ENCODE data around the gene FBXL16.

FBXL16 gene

DNA sequence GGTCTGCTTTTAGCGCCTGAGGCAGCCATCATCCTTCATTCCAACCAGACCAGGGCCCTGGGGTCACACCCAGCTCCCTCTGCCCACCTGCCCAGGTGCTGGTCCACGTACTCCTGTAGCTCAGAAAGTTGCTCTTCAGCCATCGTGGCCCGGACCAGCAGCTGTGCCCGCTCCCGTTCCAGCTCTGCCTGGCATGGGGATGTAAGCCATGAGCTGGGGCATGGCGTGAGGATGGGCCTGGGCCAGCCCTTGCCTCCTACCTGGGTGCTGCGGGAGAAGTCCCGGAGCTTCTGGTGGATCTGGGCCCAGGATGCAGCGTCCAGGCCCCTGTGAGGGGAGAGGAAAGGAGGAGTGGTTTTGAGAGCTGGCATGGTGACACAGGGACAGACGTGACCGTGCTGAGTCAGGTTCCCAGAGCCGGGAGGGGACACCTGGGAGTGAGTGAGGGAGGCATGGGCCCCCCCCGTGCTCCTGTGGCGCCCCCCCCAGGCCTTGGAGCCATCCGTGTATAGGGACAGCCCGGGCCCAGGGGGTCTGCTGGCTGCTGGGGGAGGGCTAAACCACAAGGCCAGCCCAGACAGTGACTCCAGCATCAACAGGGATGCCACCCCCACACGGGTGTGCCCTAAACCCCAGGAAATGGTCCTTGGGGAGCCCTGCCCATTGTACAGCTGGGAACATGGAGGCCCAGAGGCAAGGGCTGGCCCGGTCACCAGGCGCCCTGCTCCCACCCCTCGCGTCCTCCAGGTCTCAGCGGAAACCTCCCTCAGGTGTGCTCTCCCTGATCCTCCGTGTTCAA lies 17.4 kb upstream of the FBXL16 start:
- no peak for DNase-seq

DNA sequence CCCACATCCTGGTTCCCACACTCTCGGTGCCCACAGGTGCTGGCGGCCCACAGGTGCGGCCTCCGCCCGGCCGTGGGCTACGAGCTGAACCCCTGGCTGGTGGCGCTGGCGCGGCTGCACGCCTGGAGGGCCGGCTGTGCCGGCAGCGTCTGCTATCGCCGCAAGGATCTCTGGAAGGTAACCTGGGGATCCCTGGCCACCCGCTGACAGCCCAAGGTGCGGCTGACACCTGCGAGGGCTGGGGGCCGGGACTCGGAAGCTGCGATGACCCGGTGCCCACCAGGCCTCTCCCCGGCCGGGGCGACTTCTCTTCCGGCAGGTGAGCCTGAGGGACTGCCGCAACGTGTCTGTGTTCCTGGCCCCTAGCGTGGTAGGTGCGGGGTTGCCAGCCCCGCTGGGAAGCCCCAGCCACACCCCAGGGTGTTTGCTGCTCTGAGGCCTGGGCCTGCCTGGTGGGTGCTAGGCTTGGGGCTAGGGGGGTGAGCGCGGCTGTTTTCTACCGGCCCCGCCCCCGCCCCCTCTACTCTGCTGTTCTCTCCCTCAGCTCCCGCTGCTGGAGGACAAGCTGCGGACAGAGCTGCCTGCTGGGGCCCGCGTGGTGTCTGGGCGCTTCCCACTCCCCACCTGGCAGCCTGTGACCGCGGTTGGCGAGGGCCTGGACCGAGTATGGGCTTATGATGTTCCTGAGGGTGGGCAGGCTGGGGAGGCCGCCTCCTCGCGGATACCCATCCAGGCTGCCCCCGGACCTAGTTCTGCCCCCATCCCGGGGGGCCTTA lies 16.4 kb upstream of the FBXL16 start:
- DNase-seq: no peak

DNA sequence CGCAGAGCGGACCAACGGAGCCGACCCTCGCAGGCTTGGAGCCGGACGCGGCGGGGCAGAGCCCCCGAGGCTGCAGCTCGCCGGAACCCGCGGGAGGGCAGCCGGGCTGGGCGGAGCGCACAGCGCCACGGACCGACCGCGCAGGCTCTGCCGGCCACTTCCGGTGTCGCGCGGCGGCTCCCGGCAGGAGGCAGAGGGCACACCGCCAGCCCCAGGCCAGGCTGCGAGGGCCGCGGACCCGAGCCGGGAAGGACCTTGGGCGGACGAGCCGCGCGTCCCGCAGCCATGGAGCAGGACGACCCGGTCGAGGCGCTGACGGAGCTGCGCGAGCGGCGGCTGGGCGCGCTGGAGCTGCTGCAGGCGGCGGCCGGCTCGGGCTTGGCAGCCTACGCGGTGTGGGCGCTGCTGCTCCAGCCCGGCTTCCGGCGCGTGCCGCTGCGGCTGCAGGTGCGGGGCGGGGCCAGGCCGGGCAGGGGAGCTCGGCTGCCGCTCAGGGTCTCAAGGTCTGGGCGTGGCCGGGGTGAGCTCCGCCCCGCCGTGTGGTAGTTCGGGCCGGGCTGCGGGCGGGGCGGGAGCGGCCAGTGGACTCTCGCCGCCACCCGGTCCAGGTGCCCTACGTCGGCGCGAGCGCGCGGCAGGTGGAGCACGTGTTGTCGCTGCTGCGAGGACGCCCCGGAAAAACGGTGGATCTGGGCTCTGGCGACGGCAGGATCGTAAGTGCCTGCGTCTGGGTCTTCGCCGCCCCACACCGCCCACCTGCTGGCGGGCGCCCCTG lies 15.6 kb upstream of the FBXL16 start, which contains the start of gene ANTKMT:
ANTKMT (plus strand) TSS at position 157 of the 775 bp plus-strand sequence; CDS start at position 286, 129 bp downstream.
- DNase-seq: peak; percentile 83

DNA sequence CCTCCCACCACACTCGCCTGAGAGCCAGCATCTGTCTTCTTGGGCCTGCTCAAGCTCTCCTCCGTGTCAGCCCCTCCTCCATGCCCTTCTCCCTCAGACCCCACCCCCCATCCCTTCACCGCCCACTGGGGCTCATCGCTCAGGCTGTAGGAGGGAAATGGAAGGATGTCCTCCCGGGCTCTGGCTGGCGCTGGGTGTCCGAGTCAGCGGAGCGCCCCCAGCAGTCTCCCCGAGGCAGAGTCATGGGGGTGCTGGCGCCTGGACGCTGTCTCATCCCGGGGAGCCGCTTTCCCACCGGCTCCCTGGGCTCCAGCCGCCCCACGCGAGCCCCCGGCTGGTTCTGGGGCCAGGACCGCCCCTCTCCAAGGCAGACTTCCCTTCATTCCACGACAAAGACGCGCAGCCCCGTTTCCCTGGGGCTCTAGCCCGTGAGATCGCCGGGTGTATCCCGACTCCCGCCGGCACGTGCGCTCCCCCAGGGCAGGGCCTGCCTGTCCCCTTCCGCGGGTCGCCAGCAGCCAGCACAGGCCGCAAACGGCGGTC lies 14.9 kb upstream of the FBXL16 start:
- DNase-seq: peak; percentile 42

DNA sequence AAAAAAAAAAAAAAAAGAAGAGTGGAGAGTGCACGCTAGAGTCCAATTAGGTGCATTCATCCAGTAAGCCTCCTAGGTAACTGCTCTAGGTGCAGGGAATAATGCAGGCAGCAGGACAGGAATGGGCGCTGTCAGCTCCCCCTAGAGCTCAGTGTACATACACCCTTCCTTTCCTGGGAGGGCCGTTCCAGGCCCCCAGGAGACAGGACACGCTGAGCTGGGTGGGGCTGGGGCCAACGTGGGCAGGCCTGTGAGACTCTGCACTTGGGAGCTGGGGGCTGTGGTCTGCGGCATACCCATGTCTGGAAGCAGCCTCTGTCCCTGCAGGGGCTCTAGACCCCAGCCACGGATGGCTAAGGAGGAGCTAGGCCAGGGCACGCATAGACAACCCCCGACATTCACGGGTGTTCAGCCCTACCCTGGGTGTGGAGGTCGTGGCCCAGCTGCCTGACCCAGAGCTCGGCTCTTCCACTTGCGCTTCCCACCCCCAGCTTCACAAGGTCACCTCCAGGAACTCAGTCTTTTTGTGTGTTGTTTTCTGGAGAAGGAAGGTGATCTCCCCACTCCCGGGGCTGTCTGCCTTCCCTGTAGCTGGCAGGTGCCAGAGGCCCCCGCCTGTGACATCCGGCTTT lies 14.3 kb upstream of the FBXL16 start:
- DNase-seq: peak; percentile 11

DNA sequence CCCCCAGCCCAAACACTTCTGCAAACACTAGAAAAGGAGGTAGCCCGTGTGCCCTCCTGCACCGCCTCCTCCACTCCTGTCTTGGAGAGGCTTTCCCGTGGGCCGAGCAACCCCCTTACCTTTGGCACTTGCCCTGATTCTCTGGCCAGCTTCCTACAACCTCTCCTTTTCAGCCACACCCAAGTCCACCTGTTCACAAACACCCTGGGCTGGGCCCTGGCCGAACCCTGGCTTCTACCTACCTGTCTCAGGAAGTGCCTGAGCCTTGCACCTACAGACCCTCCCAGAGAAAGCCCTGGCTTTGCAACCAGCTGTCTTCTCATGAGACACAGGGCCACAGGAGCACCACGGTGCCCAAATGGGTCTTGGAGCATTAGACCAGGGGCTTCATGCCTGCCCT lies 13.3 kb upstream of the FBXL16 start:
- no peak for DNase-seq

DNA sequence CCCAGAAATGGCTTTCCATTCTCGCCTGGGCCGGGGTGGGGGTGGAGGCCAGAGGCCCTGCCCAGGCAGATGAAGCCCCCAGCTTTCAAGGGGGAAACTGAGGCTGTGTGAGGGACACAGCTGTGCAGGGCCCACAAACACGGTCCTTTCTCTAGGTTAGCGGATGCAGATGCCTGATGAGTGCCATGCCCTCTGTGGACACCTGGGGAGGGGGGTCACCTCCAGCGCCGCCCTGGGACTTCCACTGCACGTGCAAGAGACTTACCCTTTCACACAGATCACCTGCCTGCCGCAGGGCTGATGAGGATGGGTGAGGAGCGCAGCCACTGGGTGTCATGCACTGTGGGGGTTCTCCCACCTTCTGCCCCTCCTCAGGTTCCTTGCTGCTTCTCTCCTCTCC lies 12.8 kb upstream of the FBXL16 start:
- no peak for DNase-seq

DNA sequence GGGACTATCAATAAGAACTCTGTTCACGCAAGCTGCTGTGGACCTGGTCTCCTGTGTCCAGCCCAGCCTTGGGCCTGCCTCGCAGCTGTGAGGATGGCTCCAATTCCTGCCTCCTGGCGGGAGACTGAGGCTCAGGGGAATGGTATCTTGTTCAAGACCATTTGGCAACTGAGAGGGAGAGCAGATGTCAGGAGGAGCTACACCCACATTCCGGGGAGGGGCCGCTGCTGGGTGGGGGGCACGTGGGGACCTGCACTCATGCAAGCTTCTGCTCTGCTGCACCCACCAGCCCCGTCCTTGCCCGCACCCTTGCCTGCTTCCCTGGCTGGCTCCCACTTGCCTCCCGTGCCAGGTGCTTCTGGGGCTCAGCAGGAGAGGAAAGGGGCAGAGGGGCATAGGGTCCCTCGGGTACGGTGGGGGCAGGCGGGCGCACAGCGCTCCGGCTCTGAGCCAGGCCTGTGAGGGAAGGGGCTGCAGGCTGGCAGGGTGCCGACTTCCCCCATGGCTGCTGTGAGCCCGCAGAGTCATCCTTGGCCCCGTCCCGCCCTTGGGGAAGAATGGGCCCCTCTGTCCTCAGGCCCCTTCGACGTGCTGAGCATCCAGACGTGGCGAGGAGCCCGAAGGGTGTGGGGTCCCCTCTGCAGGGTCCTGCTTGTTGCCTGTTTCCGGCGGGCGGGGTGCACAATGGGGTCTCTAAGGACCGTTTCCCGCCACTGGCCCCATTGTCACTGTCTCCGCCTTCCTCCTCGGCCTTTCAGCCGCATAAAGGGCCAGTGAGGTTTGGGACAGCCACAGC lies 12.0 kb upstream of the FBXL16 start:
- DNase-seq: no peak

DNA sequence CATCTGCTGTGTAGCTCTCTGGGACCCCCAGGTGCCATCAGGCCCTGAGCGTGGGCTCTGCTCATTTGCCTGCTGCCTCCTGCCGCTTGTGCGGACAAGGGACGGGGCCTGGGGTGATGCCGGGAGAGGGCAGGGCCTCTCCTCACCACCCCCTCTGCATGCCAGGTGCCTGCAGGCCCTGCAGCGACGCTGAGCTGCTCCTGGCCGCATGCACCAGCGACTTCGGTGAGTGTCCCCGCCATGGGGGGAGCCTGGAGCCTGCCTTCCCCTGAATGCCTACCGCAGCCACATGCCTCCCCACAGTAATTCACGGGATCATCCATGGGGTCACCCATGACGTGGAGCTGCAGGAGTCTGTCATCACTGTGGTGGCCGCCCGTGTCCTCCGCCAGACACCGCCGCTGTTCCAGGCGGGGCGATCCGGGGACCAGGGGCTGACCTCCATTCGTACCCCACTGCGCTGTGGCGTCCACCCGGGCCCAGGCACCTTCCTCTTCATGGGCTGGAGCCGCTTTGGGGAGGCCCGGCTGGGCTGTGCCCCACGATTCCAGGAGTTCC lies 11.2 kb upstream of the FBXL16 start:
- DNase-seq: no peak

DNA sequence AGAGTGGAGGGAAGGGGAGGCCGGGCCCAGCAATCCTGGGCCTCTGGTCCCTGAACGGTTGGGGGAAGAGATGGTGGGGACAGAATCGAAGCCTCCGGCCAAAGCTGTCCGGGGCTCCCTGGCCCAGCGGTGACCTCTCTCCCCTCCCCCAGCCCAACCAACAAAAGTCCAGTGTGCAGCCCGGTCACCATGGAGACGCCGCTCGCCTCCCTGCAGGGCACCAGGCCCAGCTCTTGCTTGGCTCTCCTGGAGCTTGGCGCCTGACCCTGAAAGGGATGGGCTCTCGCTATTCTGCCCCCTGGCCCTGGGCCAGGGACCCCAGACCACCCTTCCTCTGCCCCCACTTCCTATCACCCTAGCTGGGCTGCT lies 10.6 kb upstream of the FBXL16 start:
- DNase-seq: no peak

DNA sequence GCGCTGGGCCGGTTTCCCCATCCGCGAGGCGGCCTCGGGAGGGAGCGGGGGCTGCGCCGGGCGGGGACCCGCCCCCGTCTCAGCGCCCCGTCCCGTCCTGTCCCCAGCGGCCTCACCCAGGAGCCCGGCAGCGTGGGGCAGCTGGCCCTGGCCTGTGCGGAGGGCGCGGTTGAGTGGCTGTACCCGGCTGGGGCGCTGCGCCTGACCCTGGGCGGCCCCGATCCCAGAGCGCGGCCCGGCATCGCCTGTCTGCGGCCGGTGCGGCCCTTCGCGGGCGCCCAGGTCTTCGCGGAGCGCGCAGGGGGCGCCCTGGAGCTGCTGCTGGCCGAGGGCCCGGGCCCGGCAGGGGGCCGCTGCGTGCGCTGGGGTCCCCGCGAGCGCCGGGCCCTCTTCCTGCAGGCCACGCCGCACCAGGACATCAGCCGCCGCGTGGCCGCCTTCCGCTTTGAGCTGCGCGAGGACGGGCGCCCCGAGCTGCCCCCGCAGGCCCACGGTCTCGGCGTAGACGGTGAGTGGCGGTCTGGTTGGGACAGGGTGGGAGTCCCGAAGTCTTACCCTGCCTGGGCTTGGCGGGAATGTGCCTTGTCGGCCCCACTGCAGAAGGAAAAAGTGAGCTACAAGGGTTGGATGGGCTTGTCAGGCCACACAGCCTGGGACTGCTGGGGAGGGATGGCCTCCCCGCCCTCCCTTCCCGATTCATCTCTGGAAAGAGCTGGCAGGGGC lies 10.0 kb upstream of the FBXL16 start:
- peak; percentile 9 for DNase-seq

DNA sequence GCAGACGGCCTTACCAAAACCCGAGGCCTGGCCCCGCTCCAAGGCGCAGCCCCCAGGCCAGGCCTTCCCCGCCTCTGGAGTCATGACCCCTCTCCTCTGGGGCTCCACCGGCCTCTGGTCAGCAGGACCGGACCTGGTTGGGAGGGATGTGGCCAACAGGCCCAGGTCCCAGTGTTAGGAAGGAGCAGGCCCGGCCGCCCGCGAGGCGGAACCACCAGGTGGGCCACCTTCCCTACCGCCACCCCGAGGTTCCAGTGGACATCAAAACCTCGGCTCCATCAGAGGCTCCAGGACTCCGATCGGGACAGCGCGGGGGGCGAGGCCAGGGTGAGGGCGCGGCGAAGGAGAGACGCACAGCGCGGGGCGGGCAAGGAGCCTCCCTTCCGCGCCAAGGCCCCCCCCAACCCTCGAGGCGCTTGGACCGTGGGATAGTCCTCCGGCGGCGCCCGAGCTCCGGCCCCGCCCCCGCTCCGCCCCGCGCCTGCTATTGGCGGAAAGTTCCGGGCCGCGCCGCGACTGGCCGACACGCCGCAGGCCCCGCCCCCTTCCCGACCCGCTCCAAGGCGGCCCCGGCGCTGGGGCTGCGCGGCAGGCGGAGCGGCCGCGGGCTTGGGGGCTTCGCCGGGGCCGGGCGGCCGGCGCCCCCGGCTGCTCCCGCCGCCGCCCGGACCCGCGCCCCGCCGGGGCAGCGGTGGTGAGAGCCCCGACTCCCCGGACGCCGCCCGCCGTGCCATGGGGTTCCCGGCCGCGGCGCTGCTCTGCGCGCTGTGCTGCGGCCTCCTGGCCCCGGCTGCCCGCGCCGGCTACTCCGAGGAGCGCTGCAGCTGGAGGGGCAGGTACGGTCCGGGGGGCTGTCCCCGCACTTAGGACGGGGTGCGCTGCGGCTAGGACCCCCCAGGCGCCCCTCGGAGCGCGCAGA lies 9.2 kb upstream of the FBXL16 start, which contains the start of gene METRN:
METRN (plus strand) TSS at position 561 of the 919 bp plus-strand sequence; CDS start at position 733, 172 bp downstream.
- peak; percentile 83 for DNase-seq

DNA sequence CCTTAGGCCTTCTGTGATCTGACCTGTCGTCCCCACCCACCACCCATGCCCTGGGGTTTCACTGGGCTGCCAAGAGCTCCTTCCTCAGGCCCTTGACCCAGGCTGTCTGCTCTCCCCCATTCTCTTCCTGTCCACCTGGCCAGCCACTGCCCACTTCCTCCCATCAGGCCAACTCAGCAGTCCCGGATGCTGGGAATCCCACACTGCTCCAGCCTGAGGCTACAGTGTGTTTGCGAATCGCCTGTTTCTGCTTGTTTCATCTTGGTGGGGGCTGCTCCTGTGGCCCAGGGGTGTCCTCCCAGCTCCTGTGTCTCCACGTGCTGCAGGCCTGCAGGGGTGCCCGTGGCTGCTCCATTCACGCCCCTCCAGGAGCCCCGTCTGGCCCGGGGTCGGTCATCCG lies 8.5 kb upstream of the FBXL16 start:
- DNase-seq: no peak

DNA sequence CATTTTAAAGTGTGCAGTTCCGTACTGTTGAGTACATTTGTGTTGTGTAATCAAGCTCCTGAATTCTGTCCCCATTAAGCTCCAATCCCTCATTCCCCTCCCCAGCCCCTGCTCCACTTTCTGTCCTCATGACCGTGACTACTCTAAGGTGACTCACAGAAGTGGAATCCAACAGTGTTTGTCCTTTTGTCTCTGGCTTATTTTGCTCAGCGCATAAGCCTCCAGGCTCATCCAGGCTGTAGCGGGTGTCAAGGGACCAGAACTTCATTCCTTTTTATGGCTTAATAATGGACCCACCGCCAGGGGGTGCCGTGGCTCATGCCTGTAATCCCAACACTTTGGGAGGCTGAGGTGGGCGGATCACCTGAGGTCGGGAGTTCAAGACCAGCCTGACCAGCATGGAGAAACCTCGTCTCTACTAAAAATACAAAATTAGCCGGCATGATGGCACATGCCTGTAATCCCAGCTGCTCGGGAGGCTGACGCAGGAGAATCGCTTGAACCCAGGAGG lies 7.2 kb upstream of the FBXL16 start:
- peak; percentile 38 for DNase-seq

DNA sequence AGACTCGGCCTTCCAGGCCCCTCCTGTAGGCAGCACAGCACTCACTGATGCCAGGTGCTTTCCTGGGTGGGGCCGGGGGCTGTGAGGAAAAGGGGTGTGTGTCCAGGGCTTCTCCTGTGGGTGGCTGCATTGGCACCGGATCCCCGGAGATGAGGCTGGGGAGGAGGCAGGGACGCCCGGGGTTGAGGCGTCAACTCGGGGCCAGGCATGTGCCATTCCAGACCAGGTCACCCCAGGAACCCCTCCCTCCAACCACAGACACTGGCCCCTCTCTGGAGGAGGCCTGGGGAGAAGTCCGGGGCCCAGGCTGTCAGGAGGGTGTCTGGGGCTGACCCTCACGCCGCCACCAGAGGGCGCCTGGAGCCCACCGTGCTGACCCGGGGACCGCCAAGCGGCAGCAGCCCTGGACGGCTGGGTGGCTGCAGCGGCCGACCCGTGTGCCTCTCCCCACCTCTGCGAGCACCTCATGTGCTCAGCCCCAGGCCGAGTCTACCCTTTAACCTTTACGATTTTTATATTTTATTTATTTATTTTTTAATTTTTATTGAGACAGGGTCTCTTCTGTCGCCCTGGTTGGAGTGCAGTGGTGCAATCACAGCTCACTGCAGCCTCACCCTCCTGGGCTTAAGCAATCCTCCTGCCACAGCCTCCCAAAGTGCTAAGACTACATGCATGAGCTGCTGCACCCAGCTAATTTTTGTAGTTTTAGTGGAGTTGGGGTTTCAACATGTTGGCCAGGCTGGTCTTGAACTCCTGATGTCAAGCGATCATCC lies 6.1 kb upstream of the FBXL16 start:
- DNase-seq: peak; percentile 48

DNA sequence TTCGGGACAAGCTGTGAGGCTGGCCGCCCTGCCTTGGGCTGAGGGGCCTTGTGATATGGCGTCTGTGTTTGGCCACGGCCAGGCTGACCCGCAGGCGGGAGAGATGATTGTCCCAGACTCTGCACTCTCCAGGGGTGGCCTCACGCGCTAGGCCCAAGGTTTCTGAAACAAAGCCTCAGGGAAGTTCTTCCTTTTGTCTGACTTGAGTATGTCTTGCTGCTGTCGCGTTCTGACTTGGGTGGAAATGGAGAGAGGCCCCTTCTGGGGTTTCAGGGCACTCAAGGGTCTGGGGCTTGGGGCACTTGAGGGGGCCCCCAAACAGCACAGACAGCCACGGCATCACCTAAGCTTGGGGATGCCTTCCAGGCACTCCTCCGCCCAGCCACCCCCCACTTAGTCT lies 5.5 kb upstream of the FBXL16 start:
- no peak for DNase-seq

DNA sequence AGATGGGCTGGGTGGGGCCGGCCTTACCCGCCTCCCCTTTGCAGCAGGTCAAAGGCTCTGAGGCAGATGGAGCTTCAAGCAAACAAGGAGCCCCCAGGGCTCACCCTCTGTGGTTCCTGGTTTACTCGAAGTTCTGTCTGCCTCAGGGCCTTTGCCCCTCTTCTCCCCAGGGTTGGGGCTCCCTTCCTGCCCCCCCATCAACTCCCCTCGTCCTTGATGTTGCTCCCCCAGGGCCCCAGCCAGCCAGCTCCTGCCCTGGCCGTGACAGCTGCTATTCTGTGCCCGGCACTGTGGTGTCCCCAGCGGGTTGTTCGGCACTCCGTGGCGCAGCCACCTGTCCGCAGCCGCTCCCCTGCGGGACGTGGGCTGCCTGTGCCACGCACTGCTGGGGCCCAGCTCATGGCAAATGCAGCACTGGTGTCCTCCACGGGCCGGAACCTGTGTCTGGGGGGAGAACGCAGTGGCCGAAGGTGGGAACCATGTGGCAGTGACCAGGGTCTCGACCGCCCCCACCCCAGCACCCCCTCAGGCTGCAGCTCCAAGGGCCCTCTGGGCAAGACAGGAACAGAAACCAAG lies 5.0 kb upstream of the FBXL16 start:
- no peak for DNase-seq

Measured in NCI-H1436 (cell line).